GM23338 (cell line): ENCODE data around the gene CHAT. TPM values are rescaled to one million over a fixed set of nuclear protein-coding genes. Genes with fewer than 3 reads are reported as not detected.

Source experiments
- ATAC-seq: fragments of 200-7000 bp; cut with Tn5 transposase; 3 replicates; pipeline ENCODE4 v1.9.1; 2020
- DNase-seq: peaks from one replicate; pipeline ENCODE4 v3.0.0-alpha.2; 2015; ENCODE audit warnings: low spot score
- H2AFZ ChIP-seq: fragments of 200-600 bp; sonication (generic); 2 replicates; pipeline ENCODE4 v1.8.0; 2016; ENCODE audit warnings: antibody characterized with exemption, mild to moderate bottlenecking, moderate library complexity
- H3F3A ChIP-seq: fragments of 200-600 bp; sonication (generic); replicated peaks from 2 replicates; pipeline ENCODE4 v1.8.0; 2017; ENCODE audit warnings: antibody characterized with exemption, mixed run types, low read depth
- H3K27ac ChIP-seq: fragments of 200-600 bp; sonication (generic); 2 replicates; pipeline ENCODE4 v1.6.1; 2016; ENCODE audit warnings: low read depth
- H3K27me3 ChIP-seq: fragments of 200-600 bp; sonication (generic); 2 replicates; pipeline ENCODE4 v1.8.0; 2016; ENCODE audit warnings: mild to moderate bottlenecking, mixed run types, moderate library complexity; ENCODE audit not compliant: insufficient read depth
- H3K36me3 ChIP-seq: fragments of 200-600 bp; sonication (generic); 2 replicates; pipeline ENCODE4 v1.8.0; 2016; ENCODE audit warnings: mild to moderate bottlenecking; ENCODE audit not compliant: insufficient read depth
- H3K4me1 ChIP-seq: fragments of 200-600 bp; sonication (generic); 2 replicates; pipeline ENCODE4 v1.8.0; 2016; ENCODE audit warnings: mild to moderate bottlenecking, moderate library complexity; ENCODE audit not compliant: insufficient read depth
- H3K4me2 ChIP-seq: fragments of 200-600 bp; sonication (generic); 2 replicates; pipeline ENCODE4 v1.7.1; 2017; ENCODE audit warnings: mixed run types
- H3K4me3 ChIP-seq: fragments of 200-600 bp; sonication (generic); 2 replicates; pipeline ENCODE4 v1.6.1; 2016; ENCODE audit warnings: mixed run types
- H3K79me2 ChIP-seq: fragments of 200-600 bp; sonication (generic); replicated peaks from 2 replicates; pipeline ENCODE4 v1.8.0; 2017; ENCODE audit warnings: mild to moderate bottlenecking; ENCODE audit not compliant: insufficient read depth
- H3K9me2 ChIP-seq: fragments of 200-600 bp; sonication (generic); 2 replicates; pipeline ENCODE4 v1.8.0; 2017; ENCODE audit not compliant: insufficient read depth
- H4K20me1 ChIP-seq: fragments of 200-600 bp; sonication (generic); replicated peaks from 2 replicates; pipeline ENCODE4 v1.8.0; 2017; ENCODE audit warnings: mild to moderate bottlenecking; ENCODE audit not compliant: insufficient read depth
- H3K27ac Mint-ChIP-seq: 2 replicates; pipeline ENCODE4 v1.8.0; 2020; ENCODE audit warnings: inconsistent platforms, mild to moderate bottlenecking, moderate library complexity, mixed read lengths
- H3K27me3 Mint-ChIP-seq: 3 replicates; pipeline ENCODE4 v1.8.0; 2022; ENCODE audit warnings: low read depth, mild to moderate bottlenecking, moderate library complexity, mixed read lengths, inconsistent platforms; ENCODE audit not compliant: insufficient read depth, poor library complexity
- H3K36me3 Mint-ChIP-seq: 3 replicates; pipeline ENCODE4 v1.8.0; 2021; ENCODE audit warnings: low read depth, mild to moderate bottlenecking, inconsistent platforms, moderate library complexity, mixed read lengths
- H3K4me1 Mint-ChIP-seq: 3 replicates; pipeline ENCODE4 v1.8.0; 2020; ENCODE audit warnings: mild to moderate bottlenecking, inconsistent platforms, mixed read lengths
- H3K4me3 Mint-ChIP-seq: 3 replicates; pipeline ENCODE4 v1.8.0; 2021; ENCODE audit warnings: moderate library complexity, mild to moderate bottlenecking, inconsistent platforms, mixed read lengths
- H3K9me3 Mint-ChIP-seq: 3 replicates; pipeline ENCODE4 v1.8.0; 2020; ENCODE audit warnings: moderate library complexity, mild to moderate bottlenecking, inconsistent platforms, mixed read lengths
- CREB1 ChIP-seq: fragments of 250-450 bp; sonication (Bioruptor Pico); IDR thresholded peaks from 2 replicates; pipeline ENCODE4 v1.5.0; 2020; ENCODE audit warnings: low read depth, mild to moderate bottlenecking, moderate library complexity
- EZH2 ChIP-seq: fragments of 200-600 bp; sonication (generic); IDR thresholded peaks from one replicate; pipeline ENCODE4 v1.8.0; 2017; ENCODE audit warnings: antibody characterized with exemption, mild to moderate bottlenecking, low read depth; ENCODE audit not compliant: unreplicated experiment
- EZH2phosphoT487 ChIP-seq: fragments of 200-600 bp; sonication (generic); IDR thresholded peaks from one replicate; pipeline ENCODE4 v1.8.1; 2018; ENCODE audit warnings: antibody characterized with exemption; ENCODE audit not compliant: unreplicated experiment
- JUNB ChIP-seq: IDR thresholded peaks from one replicate; pipeline ENCODE4 v1.6.1; 2016; ENCODE audit warnings: antibody characterized with exemption; ENCODE audit not compliant: unreplicated experiment
- NANOG ChIP-seq: IDR thresholded peaks from 2 replicates; pipeline ENCODE4 v1.6.1; 2016; ENCODE audit warnings: antibody characterized with exemption, borderline replicate concordance
- POLR2AphosphoS5 ChIP-seq: IDR thresholded peaks from 2 replicates; pipeline ENCODE4 v1.6.1; 2016; ENCODE audit warnings: antibody characterized with exemption, low read depth
- STAT1 ChIP-seq: IDR thresholded peaks from one replicate; pipeline ENCODE4 v1.6.1; 2016; ENCODE audit warnings: antibody characterized with exemption; ENCODE audit not compliant: unreplicated experiment
- ZNF114 ChIP-seq: fragments of 250-450 bp; sonication (Bioruptor Pico); IDR thresholded peaks from 2 replicates; pipeline ENCODE4 v1.5.0; 2020; ENCODE audit warnings: mild to moderate bottlenecking, moderate library complexity
- ZNF331 ChIP-seq: fragments of 250-450 bp; sonication (Bioruptor Pico); IDR thresholded peaks from 2 replicates; pipeline ENCODE4 v1.5.0; 2020; ENCODE audit warnings: low read depth, mild to moderate bottlenecking, moderate library complexity
- ZNF462 ChIP-seq: fragments of 250-450 bp; sonication (Bioruptor Pico); IDR thresholded peaks from 2 replicates; pipeline ENCODE4 v1.5.0; 2020; ENCODE audit warnings: mild to moderate bottlenecking, moderate library complexity
- polyA plus RNA-seq: library from polyadenylated mRNA; unstranded; fragments of >200 nt; fragmentation: Nextera tagmentation; extraction: Ambion mirVana; gene quantifications from 2 replicates; pipeline ENCODE4 v1.2.1, GENCODE V29; 2016
- total RNA-seq: library from RNA; depleted of rRNA; stranded (reverse); fragments of >200 nt; shearing (Covaris generic); gene quantifications from 2 replicates; pipeline ENCODE4 v1.2.3, GENCODE V29; 2014
- TF ChIP-seq, protein P1 (sequence below): IDR thresholded peaks from 2 replicates; pipeline ENCODE4 v1.6.1; 2016; ENCODE audit warnings: antibody characterized with exemption
- TF ChIP-seq, protein P2 (sequence below): IDR thresholded peaks from one replicate; pipeline ENCODE4 v1.6.1; 2018; ENCODE audit warnings: antibody characterized with exemption; ENCODE audit not compliant: unreplicated experiment
- TF ChIP-seq, protein P3 (sequence below), 2 experiments: fragments of 200-600 bp in 1 of 2; sonication (generic) in 1 of 2; conservative IDR thresholded peaks; 2 replicates each; pipeline versions ENCODE4 v1.5.1 to v1.6.1; 2016 to 2017; ENCODE audit warnings: antibody characterized with exemption in 2 of 2, low read depth in 2 of 2, mild to moderate bottlenecking in 2 of 2, moderate library complexity in 1 of 2

Gene CHAT
- total and polyA plus RNA-seq, 2 experiments from 2014 or later: not detected

DNA sequence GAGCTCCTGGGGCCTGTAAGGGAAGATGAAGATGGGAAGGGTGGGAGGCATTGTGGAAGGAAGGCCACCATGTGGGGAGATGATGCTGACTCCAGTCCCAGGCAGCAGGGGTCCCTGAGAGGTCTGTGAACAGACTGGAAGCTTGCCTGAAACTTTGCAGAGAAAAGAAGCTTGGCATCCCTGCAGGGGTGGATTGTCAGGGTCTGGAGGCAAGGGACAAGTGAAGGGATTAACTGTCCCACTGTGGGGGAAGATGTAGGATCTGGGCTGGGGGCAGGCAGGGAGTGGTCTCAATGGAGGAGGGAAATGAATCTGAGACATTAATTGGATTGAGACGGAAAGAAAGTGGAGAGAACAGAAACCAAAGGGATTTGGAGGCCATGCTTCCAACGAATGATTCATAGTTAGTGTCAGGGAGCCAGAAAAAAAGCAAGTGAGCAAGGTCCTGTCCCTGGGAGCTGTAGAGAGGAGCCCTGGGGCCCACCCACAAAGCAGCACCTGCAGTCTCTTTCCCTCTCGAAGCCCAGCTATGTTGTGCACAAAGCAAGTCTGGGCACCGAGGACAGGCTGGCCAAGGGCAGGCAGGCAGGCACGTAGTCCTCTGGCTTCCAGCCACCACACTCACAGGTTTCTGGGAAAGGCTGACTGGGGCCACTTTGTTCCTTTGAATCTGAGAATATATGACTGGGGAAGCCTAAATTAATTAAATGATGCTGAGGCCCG, 8.5 kb upstream of the CHAT start:
- Histone ChIP-seq H3F3A (no peaks in the 10 kb centered on the region), H3K36me3 (no peaks in the 10 kb centered on the region), H4K20me1 (peaks cover 8% of the 10 kb centered on the region), H3K27me3 (peaks cover 77% of the 10 kb centered on the region), H3K9me2 (no peaks in the 10 kb centered on the region), H3K4me2 (no peak overlapping the region), H3K4me1 (peaks cover 7% of the 10 kb centered on the region; the same call in 1 of the 2 replicates), H3K79me2 (no peaks in the 10 kb centered on the region), H3K27ac (no peak overlapping the region), H2AFZ (no peak overlapping the region), H3K4me3 (no peak overlapping the region)
- Mint-ChIP-seq H3K27me3 (peaks cover 58% of the 10 kb centered on the region), H3K27ac (no peak overlapping the region), H3K4me1 (peaks cover 20% of the 10 kb centered on the region), H3K9me3 (no peaks in the 10 kb centered on the region; the same call in 2 of the 3 replicates), H3K4me3 (no peak overlapping the region), H3K36me3 (no peaks in the 10 kb centered on the region)
- DNase-seq (no peak), ATAC-seq (no peak)
- no peak for TF ChIP-seq ZNF114 (CRISPR knock-in tag)
- TF ChIP-seq EZH2: no peak
- no peak for TF ChIP-seq JUNB
- no peak for TF ChIP-seq ZNF331
- no peak for TF ChIP-seq POLR2AphosphoS5
- TF ChIP-seq, protein P1, sequence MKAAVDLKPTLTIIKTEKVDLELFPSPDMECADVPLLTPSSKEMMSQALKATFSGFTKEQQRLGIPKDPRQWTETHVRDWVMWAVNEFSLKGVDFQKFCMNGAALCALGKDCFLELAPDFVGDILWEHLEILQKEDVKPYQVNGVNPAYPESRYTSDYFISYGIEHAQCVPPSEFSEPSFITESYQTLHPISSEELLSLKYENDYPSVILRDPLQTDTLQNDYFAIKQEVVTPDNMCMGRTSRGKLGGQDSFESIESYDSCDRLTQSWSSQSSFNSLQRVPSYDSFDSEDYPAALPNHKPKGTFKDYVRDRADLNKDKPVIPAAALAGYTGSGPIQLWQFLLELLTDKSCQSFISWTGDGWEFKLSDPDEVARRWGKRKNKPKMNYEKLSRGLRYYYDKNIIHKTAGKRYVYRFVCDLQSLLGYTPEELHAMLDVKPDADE: no peak
- no peak for TF ChIP-seq ZNF462 (CRISPR knock-in tag)
- TF ChIP-seq NANOG: no peak
- TF ChIP-seq, protein P2, sequence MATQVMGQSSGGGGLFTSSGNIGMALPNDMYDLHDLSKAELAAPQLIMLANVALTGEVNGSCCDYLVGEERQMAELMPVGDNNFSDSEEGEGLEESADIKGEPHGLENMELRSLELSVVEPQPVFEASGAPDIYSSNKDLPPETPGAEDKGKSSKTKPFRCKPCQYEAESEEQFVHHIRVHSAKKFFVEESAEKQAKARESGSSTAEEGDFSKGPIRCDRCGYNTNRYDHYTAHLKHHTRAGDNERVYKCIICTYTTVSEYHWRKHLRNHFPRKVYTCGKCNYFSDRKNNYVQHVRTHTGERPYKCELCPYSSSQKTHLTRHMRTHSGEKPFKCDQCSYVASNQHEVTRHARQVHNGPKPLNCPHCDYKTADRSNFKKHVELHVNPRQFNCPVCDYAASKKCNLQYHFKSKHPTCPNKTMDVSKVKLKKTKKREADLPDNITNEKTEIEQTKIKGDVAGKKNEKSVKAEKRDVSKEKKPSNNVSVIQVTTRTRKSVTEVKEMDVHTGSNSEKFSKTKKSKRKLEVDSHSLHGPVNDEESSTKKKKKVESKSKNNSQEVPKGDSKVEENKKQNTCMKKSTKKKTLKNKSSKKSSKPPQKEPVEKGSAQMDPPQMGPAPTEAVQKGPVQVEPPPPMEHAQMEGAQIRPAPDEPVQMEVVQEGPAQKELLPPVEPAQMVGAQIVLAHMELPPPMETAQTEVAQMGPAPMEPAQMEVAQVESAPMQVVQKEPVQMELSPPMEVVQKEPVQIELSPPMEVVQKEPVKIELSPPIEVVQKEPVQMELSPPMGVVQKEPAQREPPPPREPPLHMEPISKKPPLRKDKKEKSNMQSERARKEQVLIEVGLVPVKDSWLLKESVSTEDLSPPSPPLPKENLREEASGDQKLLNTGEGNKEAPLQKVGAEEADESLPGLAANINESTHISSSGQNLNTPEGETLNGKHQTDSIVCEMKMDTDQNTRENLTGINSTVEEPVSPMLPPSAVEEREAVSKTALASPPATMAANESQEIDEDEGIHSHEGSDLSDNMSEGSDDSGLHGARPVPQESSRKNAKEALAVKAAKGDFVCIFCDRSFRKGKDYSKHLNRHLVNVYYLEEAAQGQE: no peak
- TF ChIP-seq STAT1: no peak
- TF ChIP-seq CREB1 (CRISPR knock-in tag): no peak
- TF ChIP-seq, protein P3, sequence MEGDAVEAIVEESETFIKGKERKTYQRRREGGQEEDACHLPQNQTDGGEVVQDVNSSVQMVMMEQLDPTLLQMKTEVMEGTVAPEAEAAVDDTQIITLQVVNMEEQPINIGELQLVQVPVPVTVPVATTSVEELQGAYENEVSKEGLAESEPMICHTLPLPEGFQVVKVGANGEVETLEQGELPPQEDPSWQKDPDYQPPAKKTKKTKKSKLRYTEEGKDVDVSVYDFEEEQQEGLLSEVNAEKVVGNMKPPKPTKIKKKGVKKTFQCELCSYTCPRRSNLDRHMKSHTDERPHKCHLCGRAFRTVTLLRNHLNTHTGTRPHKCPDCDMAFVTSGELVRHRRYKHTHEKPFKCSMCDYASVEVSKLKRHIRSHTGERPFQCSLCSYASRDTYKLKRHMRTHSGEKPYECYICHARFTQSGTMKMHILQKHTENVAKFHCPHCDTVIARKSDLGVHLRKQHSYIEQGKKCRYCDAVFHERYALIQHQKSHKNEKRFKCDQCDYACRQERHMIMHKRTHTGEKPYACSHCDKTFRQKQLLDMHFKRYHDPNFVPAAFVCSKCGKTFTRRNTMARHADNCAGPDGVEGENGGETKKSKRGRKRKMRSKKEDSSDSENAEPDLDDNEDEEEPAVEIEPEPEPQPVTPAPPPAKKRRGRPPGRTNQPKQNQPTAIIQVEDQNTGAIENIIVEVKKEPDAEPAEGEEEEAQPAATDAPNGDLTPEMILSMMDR (conservative IDR thresholded peaks at IDR 0.05; ENCODE audit: low read depth in 2 of 2): no peak
- TF ChIP-seq EZH2phosphoT487: no peak
